Measurements from ENCODE around the gene SFMBT2.

Gene SFMBT2

DNA sequence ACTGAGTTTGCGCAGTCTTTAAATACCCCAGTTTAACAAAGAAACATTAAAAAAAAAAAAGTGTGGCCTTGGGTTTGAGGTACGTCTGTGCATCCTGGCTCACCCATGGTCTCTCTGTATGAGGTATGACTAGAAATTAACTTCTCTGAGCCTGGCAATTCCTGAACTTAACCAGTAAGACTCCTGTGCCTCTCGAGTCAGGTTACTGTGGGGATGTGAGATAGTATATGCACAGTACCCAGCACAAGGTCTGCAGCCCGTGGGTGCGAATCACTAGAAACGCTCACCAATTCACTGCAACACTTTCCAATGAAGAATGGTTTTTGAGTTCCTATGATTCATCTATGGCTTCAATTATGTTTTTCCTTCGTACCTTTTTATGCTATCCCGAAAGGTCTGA lies 149.9 kb downstream of the SFMBT2 start:
- TF ChIP-seq TEAD4 (IDR thresholded peaks at IDR 0.05) = no peak
- TF ChIP-seq TCF12 (IDR thresholded peaks at IDR 0.05; ENCODE audit: low read depth) = no peak
- TF ChIP-seq CREB1 (IDR thresholded peaks at IDR 0.05; ENCODE audit: low read depth) = no peak
- no peak for TF ChIP-seq RAD21 (IDR thresholded peaks at IDR 0.05; ENCODE audit: low read depth)
- no peak for TF ChIP-seq CEBPB (IDR thresholded peaks at IDR 0.05)
- TF ChIP-seq, protein P1, sequence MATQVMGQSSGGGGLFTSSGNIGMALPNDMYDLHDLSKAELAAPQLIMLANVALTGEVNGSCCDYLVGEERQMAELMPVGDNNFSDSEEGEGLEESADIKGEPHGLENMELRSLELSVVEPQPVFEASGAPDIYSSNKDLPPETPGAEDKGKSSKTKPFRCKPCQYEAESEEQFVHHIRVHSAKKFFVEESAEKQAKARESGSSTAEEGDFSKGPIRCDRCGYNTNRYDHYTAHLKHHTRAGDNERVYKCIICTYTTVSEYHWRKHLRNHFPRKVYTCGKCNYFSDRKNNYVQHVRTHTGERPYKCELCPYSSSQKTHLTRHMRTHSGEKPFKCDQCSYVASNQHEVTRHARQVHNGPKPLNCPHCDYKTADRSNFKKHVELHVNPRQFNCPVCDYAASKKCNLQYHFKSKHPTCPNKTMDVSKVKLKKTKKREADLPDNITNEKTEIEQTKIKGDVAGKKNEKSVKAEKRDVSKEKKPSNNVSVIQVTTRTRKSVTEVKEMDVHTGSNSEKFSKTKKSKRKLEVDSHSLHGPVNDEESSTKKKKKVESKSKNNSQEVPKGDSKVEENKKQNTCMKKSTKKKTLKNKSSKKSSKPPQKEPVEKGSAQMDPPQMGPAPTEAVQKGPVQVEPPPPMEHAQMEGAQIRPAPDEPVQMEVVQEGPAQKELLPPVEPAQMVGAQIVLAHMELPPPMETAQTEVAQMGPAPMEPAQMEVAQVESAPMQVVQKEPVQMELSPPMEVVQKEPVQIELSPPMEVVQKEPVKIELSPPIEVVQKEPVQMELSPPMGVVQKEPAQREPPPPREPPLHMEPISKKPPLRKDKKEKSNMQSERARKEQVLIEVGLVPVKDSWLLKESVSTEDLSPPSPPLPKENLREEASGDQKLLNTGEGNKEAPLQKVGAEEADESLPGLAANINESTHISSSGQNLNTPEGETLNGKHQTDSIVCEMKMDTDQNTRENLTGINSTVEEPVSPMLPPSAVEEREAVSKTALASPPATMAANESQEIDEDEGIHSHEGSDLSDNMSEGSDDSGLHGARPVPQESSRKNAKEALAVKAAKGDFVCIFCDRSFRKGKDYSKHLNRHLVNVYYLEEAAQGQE (IDR thresholded peaks at IDR 0.05; ENCODE audit: low read depth) = no peak
- no peak for TF ChIP-seq ZBTB7A (IDR thresholded peaks at IDR 0.05; ENCODE audit: low read depth)
- TF ChIP-seq, protein P2, sequence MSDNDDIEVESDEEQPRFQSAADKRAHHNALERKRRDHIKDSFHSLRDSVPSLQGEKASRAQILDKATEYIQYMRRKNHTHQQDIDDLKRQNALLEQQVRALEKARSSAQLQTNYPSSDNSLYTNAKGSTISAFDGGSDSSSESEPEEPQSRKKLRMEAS (IDR thresholded peaks at IDR 0.05) = no peak
- TF ChIP-seq EP300 (IDR thresholded peaks at IDR 0.05; ENCODE audit: borderline replicate concordance) = no peak
- TF ChIP-seq TAF1 (IDR thresholded peaks at IDR 0.05; ENCODE audit: low read depth) = no peak
- TF ChIP-seq, protein P3, sequence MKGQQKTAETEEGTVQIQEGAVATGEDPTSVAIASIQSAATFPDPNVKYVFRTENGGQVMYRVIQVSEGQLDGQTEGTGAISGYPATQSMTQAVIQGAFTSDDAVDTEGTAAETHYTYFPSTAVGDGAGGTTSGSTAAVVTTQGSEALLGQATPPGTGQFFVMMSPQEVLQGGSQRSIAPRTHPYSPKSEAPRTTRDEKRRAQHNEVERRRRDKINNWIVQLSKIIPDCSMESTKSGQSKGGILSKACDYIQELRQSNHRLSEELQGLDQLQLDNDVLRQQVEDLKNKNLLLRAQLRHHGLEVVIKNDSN (IDR thresholded peaks at IDR 0.05) = no peak
- no peak for TF ChIP-seq FOXM1 (IDR thresholded peaks at IDR 0.05; ENCODE audit: borderline replicate concordance, low read depth)
- TF ChIP-seq EGR1 (IDR thresholded peaks at IDR 0.05) = no peak
- TF ChIP-seq NFIC (IDR thresholded peaks at IDR 0.05) = no peak
- no peak for TF ChIP-seq YY1 (IDR thresholded peaks at IDR 0.05; ENCODE audit: low read depth)

DNA sequence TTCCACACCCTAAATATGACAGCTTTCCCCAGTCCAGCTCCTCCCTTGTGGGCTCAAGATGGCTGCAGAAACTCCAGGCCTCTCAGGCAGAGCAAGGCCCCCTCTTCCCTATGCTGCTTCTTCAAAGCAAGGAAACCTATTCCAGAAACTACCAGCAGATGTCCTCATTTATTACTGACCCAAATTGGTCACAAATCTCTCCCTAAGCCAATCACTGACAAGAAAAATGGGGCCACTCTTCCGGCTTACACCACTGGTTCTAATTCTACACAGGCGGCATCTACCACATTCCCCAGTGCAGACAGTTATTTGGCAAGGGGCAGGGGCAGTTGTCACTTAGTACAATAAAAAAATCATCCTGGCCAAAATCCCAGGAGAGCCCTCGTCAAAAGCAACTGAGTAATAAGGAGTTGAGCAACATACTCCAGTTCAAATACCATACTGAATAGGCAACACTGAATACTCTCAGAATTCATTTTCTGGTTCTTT lies 150.4 kb downstream of the SFMBT2 start:
- TF ChIP-seq, protein P2 (IDR thresholded peaks at IDR 0.05) = no peak
- TF ChIP-seq CREB1 (IDR thresholded peaks at IDR 0.05; ENCODE audit: low read depth) = no peak

DNA sequence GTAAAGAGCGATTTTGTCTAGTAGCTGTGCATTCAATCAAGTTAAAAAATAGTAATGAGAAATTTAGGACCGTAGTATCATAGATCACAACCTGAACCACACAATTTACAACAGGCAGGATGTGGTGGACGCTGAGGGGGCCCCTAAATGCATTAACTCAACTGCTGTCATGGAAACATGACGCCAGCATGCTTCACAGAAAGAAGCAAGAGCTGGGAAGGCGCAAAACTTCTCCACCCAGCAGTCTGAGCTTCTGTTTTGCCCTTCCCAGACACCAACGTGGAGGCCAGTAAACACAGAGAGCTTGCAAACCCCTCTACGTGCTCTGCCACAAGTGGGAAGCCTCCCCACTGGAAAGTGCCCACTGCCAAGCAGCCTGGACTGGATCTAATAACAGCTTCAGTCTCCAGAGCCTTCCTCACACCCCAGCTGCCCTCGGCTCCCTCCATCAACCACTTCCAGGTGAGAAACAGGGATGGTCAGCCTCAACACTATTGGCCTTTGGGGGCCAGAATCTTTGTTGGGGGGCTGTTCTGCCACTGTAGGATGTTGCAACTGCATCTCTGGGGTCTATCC lies 151.8 kb downstream of the SFMBT2 start:
- TF ChIP-seq, protein P3 (IDR thresholded peaks at IDR 0.05) = no peak
- TF ChIP-seq CEBPB (IDR thresholded peaks at IDR 0.05) = no peak
- TF ChIP-seq, protein P1 (IDR thresholded peaks at IDR 0.05; ENCODE audit: low read depth) = no peak
- TF ChIP-seq TCF12 (IDR thresholded peaks at IDR 0.05; ENCODE audit: low read depth) = no peak
- no peak for TF ChIP-seq TEAD4 (IDR thresholded peaks at IDR 0.05)
- TF ChIP-seq FOXM1 (IDR thresholded peaks at IDR 0.05; ENCODE audit: borderline replicate concordance, low read depth) = no peak
- no peak for TF ChIP-seq TAF1 (IDR thresholded peaks at IDR 0.05; ENCODE audit: low read depth)
- no peak for TF ChIP-seq YY1 (IDR thresholded peaks at IDR 0.05; ENCODE audit: low read depth)
- no peak for TF ChIP-seq NFIC (IDR thresholded peaks at IDR 0.05)
- TF ChIP-seq EGR1 (IDR thresholded peaks at IDR 0.05) = no peak
- no peak for TF ChIP-seq ZBTB7A (IDR thresholded peaks at IDR 0.05; ENCODE audit: low read depth)
- TF ChIP-seq RAD21 (IDR thresholded peaks at IDR 0.05; ENCODE audit: low read depth) = no peak

DNA sequence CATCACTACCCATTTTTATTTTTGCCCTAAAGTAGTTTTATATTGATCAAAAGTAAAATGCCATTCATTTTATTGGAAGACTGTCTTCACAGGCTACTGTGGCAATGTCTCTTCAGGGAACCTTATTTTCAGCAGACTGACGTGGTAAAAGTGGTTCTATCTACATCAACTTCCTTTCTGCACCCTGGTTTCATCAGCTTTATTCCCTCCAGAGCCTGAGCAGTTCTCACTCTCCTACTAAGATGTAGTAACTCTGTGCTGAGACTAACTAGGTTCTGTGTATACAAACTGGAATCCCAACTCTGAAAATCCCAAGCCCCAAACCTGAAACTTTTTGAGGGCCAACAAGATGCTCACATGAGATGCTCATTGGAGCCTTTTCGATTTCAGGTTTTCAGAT lies 155.3 kb downstream of the SFMBT2 start:
- TF ChIP-seq TAF1 (IDR thresholded peaks at IDR 0.05; ENCODE audit: low read depth) (no peak), ZBTB7A (IDR thresholded peaks at IDR 0.05; ENCODE audit: low read depth) (no peak), TEAD4 (IDR thresholded peaks at IDR 0.05) (no peak), EP300 (IDR thresholded peaks at IDR 0.05; ENCODE audit: borderline replicate concordance) (no peak), CREB1 (IDR thresholded peaks at IDR 0.05; ENCODE audit: low read depth) (no peak), NFIC (IDR thresholded peaks at IDR 0.05) (no peak), FOXM1 (IDR thresholded peaks at IDR 0.05; ENCODE audit: borderline replicate concordance, low read depth) (no peak), RAD21 (IDR thresholded peaks at IDR 0.05; ENCODE audit: low read depth) (no peak), EGR1 (IDR thresholded peaks at IDR 0.05) (no peak), TCF12 (IDR thresholded peaks at IDR 0.05; ENCODE audit: low read depth) (no peak), CEBPB (IDR thresholded peaks at IDR 0.05) (no peak), YY1 (IDR thresholded peaks at IDR 0.05; ENCODE audit: low read depth) (no peak)
- TF ChIP-seq, protein P1 (IDR thresholded peaks at IDR 0.05; ENCODE audit: low read depth) = no peak
- TF ChIP-seq, protein P2 (IDR thresholded peaks at IDR 0.05) = no peak
- TF ChIP-seq, protein P3 (IDR thresholded peaks at IDR 0.05) = no peak

All from Ishikawa (cell line).